ENCODE results near the gene FAIM2.

GRCh38 chr12:49903351-49903699 is 375 bp downstream of the FAIM2 start:
- TF ChIP-seq CTCF (IDR thresholded peaks at IDR 0.05; ENCODE audit: low read depth, low read length) (no peak), EZH2phosphoT487 (IDR thresholded peaks at IDR 0.05; ENCODE audit: low read depth) (no peak)

Data from OCI-LY3 (cell line).